Stimulated activated CD8-positive, alpha-beta memory T cell treated with anti-CD3 and anti-CD28 coated beads, Interleukin-15, amount 100 ng/mL, for 1 hour (primary cell): ENCODE results near the gene VEGFD.

Experiments
- DNase-seq: peaks from one replicate; pipeline ENCODE4 v3.0.0-alpha.2; 2020; ENCODE audit warnings: low read depth

VEGFD gene

DNA sequence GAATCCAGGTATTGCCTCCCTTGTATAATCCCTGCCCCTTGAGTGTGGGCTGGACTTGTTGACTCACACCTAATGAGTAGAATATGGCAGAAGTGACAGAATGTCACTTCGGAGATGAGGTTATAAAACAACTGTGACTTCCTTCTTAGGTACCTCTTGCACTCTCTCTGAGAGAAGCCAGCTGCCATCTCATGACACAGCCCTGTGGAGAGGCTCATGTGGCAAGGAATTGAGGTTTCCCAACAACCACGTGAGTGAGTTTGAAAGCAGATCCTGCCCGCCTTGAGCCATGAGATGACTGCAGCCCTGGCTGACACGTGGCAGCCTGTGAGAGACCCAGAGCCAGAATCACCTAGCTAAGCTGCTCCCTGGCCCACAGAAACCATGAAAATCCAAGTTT is 82.3 kb downstream of the VEGFD start:
- DNase-seq, result no peak

DNA sequence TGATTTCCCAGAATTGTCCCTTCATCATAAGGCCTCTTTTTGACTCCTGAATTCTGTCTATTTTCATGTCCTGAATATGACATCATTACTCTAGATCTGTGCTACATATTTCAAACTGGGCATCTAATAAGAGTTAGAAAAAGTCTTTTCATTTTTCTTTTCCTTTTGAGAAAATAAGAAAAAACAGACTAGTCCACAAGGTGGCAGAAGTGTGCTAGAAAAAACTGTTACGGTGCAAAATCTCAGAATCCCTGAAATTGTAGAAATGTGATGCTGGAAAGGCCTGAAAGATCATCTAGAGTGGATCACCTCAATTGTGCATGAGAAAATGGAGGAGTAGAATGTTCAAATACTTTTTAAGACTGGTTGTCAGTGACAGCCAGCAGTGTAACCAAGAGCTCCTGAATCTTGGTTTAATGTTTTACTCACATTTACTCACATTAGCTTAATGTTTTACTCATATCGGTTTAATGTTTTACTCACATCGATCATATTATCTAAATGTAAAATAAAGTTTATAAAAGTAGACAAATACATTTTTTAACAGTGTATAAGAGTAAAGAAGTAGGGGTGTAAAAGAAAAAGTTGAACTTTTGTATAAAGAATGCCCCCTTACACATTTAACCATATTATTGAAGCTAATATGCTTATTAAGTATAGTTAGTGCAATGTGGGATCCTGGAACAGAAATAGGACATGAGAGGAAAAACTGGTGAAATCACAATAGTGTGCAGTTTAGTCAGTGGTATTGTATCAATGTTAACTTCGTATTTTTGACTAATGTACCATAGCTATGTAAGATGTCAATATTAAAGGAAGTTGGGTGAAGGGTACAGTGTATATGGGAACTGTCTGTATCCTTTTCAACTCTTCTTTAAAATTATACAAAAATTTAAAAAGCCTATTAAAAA is 84.0 kb downstream of the VEGFD start:
- no peak for DNase-seq

DNA sequence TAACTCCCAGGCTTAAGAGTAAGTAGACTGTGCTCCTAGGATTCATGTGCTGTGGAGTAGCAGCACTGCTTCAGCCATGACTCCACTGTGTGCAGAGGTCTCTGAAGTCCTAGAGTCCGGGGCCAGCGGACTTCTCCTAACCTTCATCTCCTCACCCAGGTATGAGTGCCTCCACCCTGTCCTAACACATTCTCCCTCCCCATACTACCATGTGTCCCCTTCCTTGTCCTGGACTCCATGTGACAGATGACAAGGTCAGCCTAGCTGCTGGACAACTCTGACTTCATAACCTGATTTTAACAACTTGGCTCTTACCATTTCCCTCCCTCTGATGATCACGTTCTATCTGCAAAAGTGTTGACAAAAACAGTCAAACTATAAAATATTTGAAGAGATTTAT is 85.4 kb downstream of the VEGFD start:
- no peak for DNase-seq

DNA sequence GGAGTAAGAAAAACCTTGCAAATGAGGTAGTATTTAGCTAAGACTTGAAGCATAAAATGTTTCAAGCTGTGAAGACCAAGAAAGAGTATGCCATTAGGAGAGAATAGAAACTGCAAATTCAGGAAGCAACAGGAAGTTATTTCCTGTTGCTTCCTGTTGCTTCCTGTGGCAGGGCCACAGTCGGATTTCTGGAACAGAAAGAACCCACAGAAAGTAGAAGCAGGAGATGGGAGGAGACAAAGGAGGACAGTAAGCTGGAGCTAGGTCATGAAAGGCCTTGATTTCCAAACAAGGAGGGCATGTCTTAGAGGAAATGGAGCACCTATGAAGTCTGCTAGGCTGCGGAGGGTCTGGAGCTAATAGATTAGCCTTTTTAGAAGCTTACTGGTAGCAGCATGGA is 86.0 kb downstream of the VEGFD start:
- DNase-seq, result no peak
